ENCODE results near the gene NFX1. TPM values are rescaled to one million over a fixed set of nuclear protein-coding genes. Genes with fewer than 3 reads are reported as not detected.

NFX1 gene
- total RNA-seq, 4 donors from 2014 or later: 32.1 to 49.4 (median 36.9) TPM

DNA sequence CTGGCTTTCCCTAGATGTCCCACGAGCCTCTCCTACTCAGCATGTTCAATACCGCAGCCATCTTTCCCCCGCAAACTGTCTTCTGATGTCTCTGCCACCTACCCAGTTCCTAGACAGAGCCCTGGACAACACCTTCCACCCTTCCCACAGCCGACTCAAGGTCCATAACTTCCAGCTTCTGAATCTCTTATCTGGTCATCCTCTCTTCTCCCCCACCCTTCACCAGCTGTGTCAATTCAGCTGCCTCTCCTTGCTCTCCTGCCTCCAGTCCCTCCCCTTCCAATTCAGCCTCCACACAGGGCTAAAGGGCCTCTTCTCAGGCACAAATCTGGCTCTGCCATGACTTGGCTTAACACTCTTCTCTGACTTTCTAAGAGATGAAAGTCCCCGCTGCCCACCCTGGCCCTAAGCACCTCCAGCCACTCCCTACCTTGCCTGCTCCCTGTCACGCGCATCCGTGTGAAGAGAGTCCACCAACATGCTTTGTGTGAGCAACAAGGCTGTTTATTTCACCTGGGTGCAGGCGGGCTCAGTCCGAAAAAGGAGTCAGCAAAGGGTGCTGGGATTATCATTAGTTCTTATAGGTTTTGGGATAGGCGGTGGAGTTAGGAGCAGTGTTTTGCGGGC, 86.9 kb downstream of the NFX1 start:
- Histone ChIP-seq H3K27ac (replicated peaks in 1 of 4) (no peak overlapping the region), H3K4me1 (peaks cover 14 to 22% (median 19%) of the 10 kb centered on the region in 4 donors), H3K4me3 (no peak overlapping the region), H3K9me3 (no peaks in the 10 kb centered on the region), H3K27me3 (no peaks in the 10 kb centered on the region), H3K36me3 (peaks cover 0 to 12% (median 3%) of the 10 kb centered on the region in 4 donors)
- intact Hi-C loops (cut with DNase I): no loop called here
- DNase-seq (ENCODE audit: extremely low spot score): no peak
- no peak for TF ChIP-seq POLR2A (IDR thresholded peaks at IDR 0.05; ENCODE audit: low read depth)
- TF ChIP-seq, protein P1, sequence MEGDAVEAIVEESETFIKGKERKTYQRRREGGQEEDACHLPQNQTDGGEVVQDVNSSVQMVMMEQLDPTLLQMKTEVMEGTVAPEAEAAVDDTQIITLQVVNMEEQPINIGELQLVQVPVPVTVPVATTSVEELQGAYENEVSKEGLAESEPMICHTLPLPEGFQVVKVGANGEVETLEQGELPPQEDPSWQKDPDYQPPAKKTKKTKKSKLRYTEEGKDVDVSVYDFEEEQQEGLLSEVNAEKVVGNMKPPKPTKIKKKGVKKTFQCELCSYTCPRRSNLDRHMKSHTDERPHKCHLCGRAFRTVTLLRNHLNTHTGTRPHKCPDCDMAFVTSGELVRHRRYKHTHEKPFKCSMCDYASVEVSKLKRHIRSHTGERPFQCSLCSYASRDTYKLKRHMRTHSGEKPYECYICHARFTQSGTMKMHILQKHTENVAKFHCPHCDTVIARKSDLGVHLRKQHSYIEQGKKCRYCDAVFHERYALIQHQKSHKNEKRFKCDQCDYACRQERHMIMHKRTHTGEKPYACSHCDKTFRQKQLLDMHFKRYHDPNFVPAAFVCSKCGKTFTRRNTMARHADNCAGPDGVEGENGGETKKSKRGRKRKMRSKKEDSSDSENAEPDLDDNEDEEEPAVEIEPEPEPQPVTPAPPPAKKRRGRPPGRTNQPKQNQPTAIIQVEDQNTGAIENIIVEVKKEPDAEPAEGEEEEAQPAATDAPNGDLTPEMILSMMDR (IDR thresholded peaks at IDR 0.05): no peak
- WGBS: 94% methylated on average over 12 of the region's 12 CpGs

DNA sequence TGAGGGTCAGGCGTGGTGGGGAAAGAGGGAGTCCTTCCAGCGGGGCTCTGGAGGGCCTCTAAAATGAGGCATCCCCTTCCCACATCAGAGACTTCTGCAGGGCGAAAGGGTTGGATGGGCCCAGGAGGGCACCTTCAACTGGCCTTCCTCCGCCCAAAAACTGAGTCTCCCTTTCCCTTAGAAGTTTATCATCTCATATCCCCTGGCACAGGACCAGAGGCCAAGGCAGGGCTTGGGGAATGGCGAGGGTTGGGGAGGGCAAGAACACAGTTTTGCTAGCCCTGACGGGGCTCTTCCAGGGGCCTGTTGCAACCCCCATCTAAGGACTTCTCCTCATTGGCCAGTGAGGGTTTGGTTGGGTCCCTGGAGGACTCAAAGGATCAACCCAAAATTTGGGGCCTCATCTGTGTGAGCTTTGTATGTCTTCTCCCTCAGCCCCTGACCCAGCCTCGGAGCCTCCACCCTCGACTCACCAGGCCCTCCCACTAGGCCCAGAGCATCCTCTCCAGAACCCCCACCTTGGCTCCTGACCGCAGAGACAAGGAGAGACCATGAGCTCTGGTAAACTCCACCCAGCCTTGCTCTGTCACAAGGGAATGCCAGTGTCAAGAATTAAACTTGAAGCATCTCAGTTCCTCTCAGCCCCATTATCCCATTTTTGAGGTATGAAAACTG, 87.9 kb downstream of the NFX1 start:
- WGBS: 85% methylated on average over 8 of the region's 9 CpGs
- Histone ChIP-seq H3K36me3 (peaks cover 0 to 2% (median 0%) of the 10 kb centered on the region in 4 donors), H3K4me1 (peaks cover 14 to 22% (median 19%) of the 10 kb centered on the region in 4 donors), H3K4me3 (no peak overlapping the region), H3K9me3 (no peaks in the 10 kb centered on the region), H3K27ac (replicated peaks in 1 of 4) (no peak overlapping the region), H3K27me3 (no peaks in the 10 kb centered on the region)
- intact Hi-C loops (cut with DNase I): no loop called here
- no peak for DNase-seq (ENCODE audit: extremely low spot score)
- no peak for TF ChIP-seq EP300 (IDR thresholded peaks at IDR 0.05)
- TF ChIP-seq POLR2A (IDR thresholded peaks at IDR 0.05; ENCODE audit: low read depth): no peak
- TF ChIP-seq, protein P1 (IDR thresholded peaks at IDR 0.05): no peak
- TF ChIP-seq POLR2AphosphoS5 (IDR thresholded peaks at IDR 0.05): no peak

DNA sequence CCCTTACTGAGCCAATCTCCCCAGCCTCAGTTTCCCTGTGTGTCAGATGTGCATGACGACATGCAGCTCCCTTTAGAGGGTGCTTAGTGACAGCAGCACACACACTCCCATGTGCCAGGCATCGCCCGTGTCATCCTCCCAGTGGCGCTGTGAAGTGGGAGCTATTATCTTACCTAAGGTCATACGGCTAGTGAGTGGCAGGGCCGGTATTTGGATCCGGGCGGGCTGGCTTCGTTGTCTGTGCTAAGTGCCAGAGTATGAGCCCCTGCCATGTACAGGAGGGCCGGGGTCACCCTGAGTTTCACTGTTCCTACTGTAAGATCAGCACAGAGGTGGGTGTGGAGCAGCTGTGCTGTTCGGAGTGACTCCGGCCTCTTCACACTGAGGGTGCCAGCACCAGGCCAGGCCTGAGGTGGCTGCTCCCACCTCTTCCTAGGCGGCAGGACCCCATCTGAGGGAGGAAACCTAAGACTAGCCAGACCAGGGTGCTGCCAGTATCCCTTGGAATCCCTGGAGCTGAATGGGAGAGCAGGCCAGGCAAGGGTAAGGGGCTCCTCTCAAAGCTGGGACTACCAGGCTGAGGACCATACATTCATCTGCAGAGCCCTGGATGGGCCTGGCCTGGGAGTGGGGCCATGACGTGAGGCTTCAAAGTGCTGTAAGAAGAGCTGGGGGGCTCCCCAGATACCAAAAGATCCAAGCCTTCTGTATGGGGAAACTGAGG, 89.5 kb downstream of the NFX1 start:
- Histone ChIP-seq H3K4me3 (no peak overlapping the region), H3K9me3 (no peaks in the 10 kb centered on the region), H3K27me3 (no peaks in the 10 kb centered on the region), H3K27ac (replicated peaks in 1 of 4) (no peak overlapping the region), H3K36me3 (peaks cover 0 to 13% (median 0%) of the 10 kb centered on the region in 4 donors), H3K4me1 (peaks cover 9 to 22% (median 15%) of the 10 kb centered on the region in 4 donors)
- intact Hi-C loops (cut with DNase I): no loop called here
- TF ChIP-seq POLR2AphosphoS5 (IDR thresholded peaks at IDR 0.05): no peak
- no peak for TF ChIP-seq POLR2A (IDR thresholded peaks at IDR 0.05; ENCODE audit: low read depth)
- TF ChIP-seq EP300 (IDR thresholded peaks at IDR 0.05): no peak
- TF ChIP-seq, protein P1 (IDR thresholded peaks at IDR 0.05): no peak
- DNase-seq (ENCODE audit: extremely low spot score): no peak
- 93% methylated on average over 8 of the region's 14 CpGs for WGBS

DNA sequence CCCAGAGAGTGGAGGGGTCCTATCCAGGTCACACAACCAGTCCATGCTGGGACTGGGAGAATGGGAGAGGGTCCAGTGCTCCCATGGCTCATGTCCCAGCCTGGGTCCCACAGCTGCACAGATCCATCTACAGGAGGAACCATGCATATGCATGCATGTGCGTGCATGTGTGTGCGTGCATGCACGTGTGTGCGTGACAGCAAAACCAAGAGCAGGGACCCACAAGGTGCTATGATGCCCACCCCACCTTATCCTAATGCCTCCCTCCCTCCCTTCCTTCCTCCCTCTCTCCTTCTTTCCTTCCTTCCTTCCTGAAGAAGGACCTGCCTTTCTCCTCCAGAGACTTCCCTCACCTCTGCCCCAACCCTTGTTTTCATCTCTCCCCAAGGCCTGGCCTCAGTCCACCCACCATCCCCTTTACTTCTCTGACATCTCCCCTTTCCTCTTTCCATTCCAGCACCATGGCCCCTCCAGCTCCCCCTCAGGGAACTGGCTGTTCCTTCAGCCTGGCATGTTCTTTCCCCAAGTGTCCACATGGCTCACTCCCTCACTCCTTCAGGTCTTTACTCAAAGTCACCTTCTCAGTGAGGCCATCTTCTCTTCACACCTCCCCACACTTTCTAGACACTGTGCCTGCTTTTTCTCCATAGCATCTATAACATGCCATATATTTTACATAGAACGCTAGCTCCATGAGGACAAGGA, 90.2 kb downstream of the NFX1 start:
- intact Hi-C loops (cut with DNase I): no loop called here
- WGBS: 86% methylated on average over 5 of the region's 5 CpGs
- H3K27me3 ChIP-seq: no peaks in the 10 kb centered on the region
- H3K4me3 ChIP-seq: no peak overlapping the region
- no peak for TF ChIP-seq POLR2AphosphoS5 (IDR thresholded peaks at IDR 0.05)
- TF ChIP-seq EP300 (IDR thresholded peaks at IDR 0.05): no peak
- TF ChIP-seq, protein P1 (IDR thresholded peaks at IDR 0.05): no peak
- no peak for TF ChIP-seq POLR2A (IDR thresholded peaks at IDR 0.05; ENCODE audit: low read depth)
- H3K4me1 ChIP-seq: peaks cover 2 to 19% (median 7%) of the 10 kb centered on the region in 4 donors
- peaks cover 0 to 20% (median 0%) of the 10 kb centered on the region in 4 donors for H3K36me3 ChIP-seq
- no peaks in the 10 kb centered on the region for H3K9me3 ChIP-seq
- DNase-seq (ENCODE audit: extremely low spot score): no peak
- H3K27ac ChIP-seq (replicated peaks in 1 of 4): no peak overlapping the region

Data from esophagus muscularis mucosa (tissue), 4 donors.